SK-N-SH (cell line): ENCODE data around the gene SLC2A10. TPM values are rescaled to one million over a fixed set of nuclear protein-coding genes. Genes with fewer than 3 reads are reported as not detected.
"Not testable (repeated sequence)": the region's sequence is repeated elsewhere in the genome, so short reads cannot be mapped to it uniquely, and the experiment has no call there.

Experiments
- CTCF ChIA-PET: fragments of 300-600, 350-600 bp; formaldehyde crosslinking; extraction: SDS; loops from one replicate; lab custom pipeline; 2021; lab: Yijun Ruan, JAX
- POLR2A ChIA-PET: fragments of 350-600 bp; sonication (Branson Sonifier 250); formaldehyde crosslinking; extraction: SDS; loops from one replicate; lab custom pipeline; 2020; ENCODE audit warnings: antibody characterized with exemption, inconsistent platforms; lab: Yijun Ruan, JAX
- DNase-seq: peaks from one replicate; pipeline ENCODE4 v3.0.0; 2012
- H2AFZ ChIP-seq: fragments of 200-600 bp; sonication (generic); 2 replicates; pipeline ENCODE4 v1.8.1; 2016; ENCODE audit warnings: antibody characterized with exemption, mild to moderate bottlenecking, low read depth
- H3F3A ChIP-seq: fragments of 200-600 bp; sonication (generic); replicated peaks from 2 replicates; pipeline ENCODE3; 2016; ENCODE audit warnings: antibody characterized with exemption, mild to moderate bottlenecking; ENCODE audit not compliant: insufficient read depth
- H3K27ac ChIP-seq, 2 experiments: fragments of 200-500 bp in 1 of 2; fragments of 200-600 bp in 1 of 2; sonication (Bioruptor generic) in 1 of 2; sonication (generic), shearing (Covaris generic) in 1 of 2; 2 replicates each; pipeline versions ENCODE4 v1.5.1 to v1.6.1; 2014 to 2016; ENCODE audit warnings: low read depth in 2 of 2, inconsistent platforms in 1 of 2, low read length in 1 of 2, mild to moderate bottlenecking in 1 of 2, mixed read lengths in 1 of 2
- H3K27me3 ChIP-seq: fragments of 200-600 bp; sonication (generic), shearing (Covaris generic); 2 replicates; pipeline ENCODE4 v1.6.1; 2016; ENCODE audit warnings: mixed run types; ENCODE audit not compliant: insufficient read depth
- H3K36me3 ChIP-seq, 2 experiments: fragments of 200-500 bp in 1 of 2; fragments of 200-600 bp in 1 of 2; sonication (Bioruptor generic) in 1 of 2; sonication (generic) in 1 of 2; replicated peaks in 1 of 2; 2 replicates each; pipeline versions ENCODE3 to v1.5.1; 2014 to 2016; ENCODE audit warnings: low read length in 1 of 2, mild to moderate bottlenecking in 1 of 2; ENCODE audit not compliant: insufficient read depth in 2 of 2, control insufficient read depth in 1 of 2
- H3K4me1 ChIP-seq, 2 experiments: fragments of 200-500 bp in 1 of 2; fragments of 200-600 bp in 1 of 2; sonication (Bioruptor generic) in 1 of 2; sonication (generic), shearing (Covaris generic) in 1 of 2; 2 replicates each; pipeline versions ENCODE4 v1.5.1 to v1.6.1; 2014 to 2016; ENCODE audit warnings: low read depth in 1 of 2, low read length in 1 of 2, mixed run types in 1 of 2; ENCODE audit not compliant: insufficient read depth in 2 of 2, control insufficient read depth in 1 of 2
- H3K4me2 ChIP-seq: fragments of 200-600 bp; sonication (generic), shearing (Covaris generic); 2 replicates; pipeline ENCODE4 v1.6.1; 2017; ENCODE audit warnings: mixed run types
- H3K4me3 ChIP-seq, 2 experiments: fragments of 200-500 bp in 1 of 2; fragments of 200-600 bp in 1 of 2; sonication (Bioruptor generic) in 1 of 2; sonication (generic), shearing (Covaris generic) in 1 of 2; 2 replicates each; pipeline versions ENCODE4 v1.5.1 to v1.8.1; 2014 to 2016; ENCODE audit warnings: low read depth in 2 of 2, inconsistent platforms in 1 of 2, low read length in 1 of 2, mild to moderate bottlenecking in 1 of 2, mixed read lengths in 1 of 2, moderate library complexity in 1 of 2
- H3K79me2 ChIP-seq: fragments of 200-600 bp; sonication (generic); 2 replicates; pipeline ENCODE4 v1.8.1; 2017; ENCODE audit warnings: mild to moderate bottlenecking; ENCODE audit not compliant: insufficient read depth
- H3K9ac ChIP-seq: fragments of 200-600 bp; sonication (generic); 2 replicates; pipeline ENCODE4 v1.6.1; 2017; ENCODE audit warnings: mixed run types
- H3K9me2 ChIP-seq: fragments of 200-600 bp; sonication (generic); 2 replicates; pipeline ENCODE4 v1.6.1; 2017; ENCODE audit warnings: mixed run types
- H3K9me3 ChIP-seq: fragments of 200-600 bp; sonication (generic); 2 replicates; pipeline ENCODE4 v1.6.1; 2017; ENCODE audit warnings: mixed run types, mild to moderate bottlenecking, moderate library complexity
- H4K20me1 ChIP-seq: fragments of 200-600 bp; sonication (generic); 2 replicates; pipeline ENCODE4 v1.6.1; 2017; ENCODE audit warnings: mild to moderate bottlenecking, mixed run types; ENCODE audit not compliant: insufficient read depth
- GABPA ChIP-seq: IDR thresholded peaks from 2 replicates; pipeline ENCODE4 v1.4.0; 2012; ENCODE audit warnings: low read depth, mild to moderate bottlenecking
- JUND ChIP-seq: IDR thresholded peaks from 2 replicates; pipeline ENCODE4 v1.4.0; 2012
- MEF2A ChIP-seq: IDR thresholded peaks from 2 replicates; pipeline ENCODE4 v1.4.0; 2012; ENCODE audit warnings: low read depth, borderline replicate concordance
- NRF1 ChIP-seq: IDR thresholded peaks from 2 replicates; pipeline ENCODE4 v1.6.1; 2012; ENCODE audit warnings: low read depth, mild to moderate bottlenecking, low read length
- PBX3 ChIP-seq: IDR thresholded peaks from 2 replicates; pipeline ENCODE4; 2012
- RCOR1 ChIP-seq: fragments of 150-350 bp; IDR thresholded peaks from 2 replicates; pipeline ENCODE4 v1.6.1; 2017; ENCODE audit warnings: antibody characterized with exemption, low read length
- REST ChIP-seq: IDR thresholded peaks from 2 replicates; pipeline ENCODE4 v1.6.1; 2012; ENCODE audit warnings: mild to moderate bottlenecking, low read depth, low read length, moderate library complexity
- YY1 ChIP-seq: IDR thresholded peaks from 2 replicates; pipeline ENCODE4 v1.4.0; 2012; ENCODE audit warnings: low read depth, mild to moderate bottlenecking
- WGBS: methylation state at CpG from one replicate; pipeline ENCODE4 v1.1.6; 2017; ENCODE audit warnings: low lambda C conversion rate; 5-methylcytosine and 5-hydroxymethylcytosine counted together
- polyA plus RNA-seq, 3 experiments: library from polyadenylated mRNA; depleted of rRNA; stranded (reverse); fragments of >200 nt; gene quantifications; 2 replicates each; pipeline ENCODE4 v1.2.3, GENCODE V29; 2012

Gene SLC2A10
- polyA plus RNA-seq, 1 of the 3 experiments (the other 2 are of a cell fraction): 12.6 TPM

DNA sequence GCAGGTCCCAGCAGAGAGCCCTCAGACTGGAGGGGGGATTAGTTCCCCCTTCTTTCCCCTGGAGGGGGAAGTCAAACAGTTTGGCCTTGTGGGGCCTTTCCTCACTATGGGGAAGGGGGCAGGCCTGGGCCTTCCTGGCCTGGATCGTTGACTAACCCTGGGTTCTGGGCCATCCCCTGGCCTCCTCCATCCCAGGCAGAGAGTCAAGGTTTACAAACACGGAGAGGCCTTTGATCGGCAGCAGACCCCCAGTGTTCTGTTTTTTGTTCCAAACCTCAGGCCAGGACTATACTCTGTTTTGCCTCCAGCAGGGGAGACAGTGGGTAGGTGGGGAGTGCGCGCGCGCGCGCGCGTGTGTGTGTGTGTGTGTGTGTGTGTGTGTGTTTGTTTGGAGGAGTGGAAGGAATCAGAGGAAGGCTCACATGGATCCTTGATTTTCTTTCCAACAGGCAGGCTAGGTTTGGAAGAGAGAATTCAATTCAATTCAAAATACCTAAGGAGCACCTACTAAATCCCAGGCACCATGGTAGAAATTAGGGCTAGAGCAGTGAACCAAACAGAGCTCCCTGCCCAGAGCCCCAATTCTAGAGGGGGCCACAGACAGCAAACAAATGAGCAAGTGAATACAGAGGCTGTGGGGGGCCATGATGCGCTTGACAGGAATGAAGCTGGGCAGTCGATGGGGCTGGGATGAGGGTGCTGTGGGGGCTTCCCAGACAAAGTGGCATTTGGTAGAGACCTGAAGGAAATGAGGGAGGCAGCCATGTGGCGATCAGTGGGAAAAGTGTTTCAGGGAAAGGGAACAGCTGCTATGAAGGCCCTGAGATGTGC is 35.0 kb upstream of the SLC2A10 start:
- H3K4me1 ChIP-seq: no peaks in the 10 kb centered on the region
- H3K4me3 ChIP-seq: no peak overlapping the region
- TF ChIP-seq JUND: no peak
- TF ChIP-seq YY1: no peak
- no peak for TF ChIP-seq RCOR1
- no peak for TF ChIP-seq MEF2A
- no peak for TF ChIP-seq GABPA
- H3K9me2 ChIP-seq: no peaks in the 10 kb centered on the region
- no peaks in the 10 kb centered on the region for H3K9me3 ChIP-seq
- H3K27me3 ChIP-seq: no peaks in the 10 kb centered on the region
- no peak for DNase-seq
- H3K9ac ChIP-seq: no peak overlapping the region
- CTCF ChIA-PET: interaction anchor here (0.8 kb wide), 1 partner anchor 153 kb away, joined by 3 read pairs; no protein-coding TSS in a partner anchor
- no peak overlapping the region for H3K4me2 ChIP-seq
- whole genome bisulfite sequencing: 67% methylated on average over 14 of the region's 14 CpGs
- no peak overlapping the region for H2AFZ ChIP-seq
- no peaks in the 10 kb centered on the region for H3K36me3 ChIP-seq
- no peaks in the 10 kb centered on the region for H3K79me2 ChIP-seq
- POLR2A ChIA-PET: no interaction called here
- H3F3A ChIP-seq: no peaks in the 10 kb centered on the region
- H3K27ac ChIP-seq: no peak overlapping the region
- no peaks in the 10 kb centered on the region for H4K20me1 ChIP-seq

GRCh38 chr20:46676649-46677316 is 32.7 kb upstream of the SLC2A10 start:
- WGBS: 83% methylated on average over 10 of the region's 14 CpGs
- 0 out of 2 replicates have a peak, but pooled peaks cover 15% of the 10 kb centered on the region for H4K20me1 ChIP-seq
- H3K9me3 ChIP-seq, H3K4me1 ChIP-seq, H3K27me3 ChIP-seq, H3K4me2 ChIP-seq, H3K9ac ChIP-seq, H3K9me2 ChIP-seq, H3K27ac ChIP-seq, POLR2A ChIA-PET, DNase-seq, H3F3A ChIP-seq, H3K79me2 ChIP-seq, H3K36me3 ChIP-seq, H2AFZ ChIP-seq, H3K4me3 ChIP-seq: not testable (repeated sequence)
- CTCF ChIA-PET: interaction anchor here (1.0 to 1.7 kb wide), 2 partner anchors 12 to 156 kb away, joined by 4 read pairs; no protein-coding TSS in a partner anchor

GRCh38 chr20:46677608-46678007 is 31.8 kb upstream of the SLC2A10 start:
- CTCF ChIA-PET: interaction anchor here (1.0 to 1.7 kb wide), 2 partner anchors 11 to 157 kb away, joined by 4 read pairs; no protein-coding TSS in a partner anchor
- H3K79me2 ChIP-seq: peaks cover 5% of the 10 kb centered on the region; the same call in 1 of the 2 replicates
- no peak overlapping the region for H3K9ac ChIP-seq
- WGBS: 79% methylated on average over 5 of the region's 5 CpGs
- H3F3A ChIP-seq: no peaks in the 10 kb centered on the region
- no peak for TF ChIP-seq NRF1
- TF ChIP-seq REST: no peak
- TF ChIP-seq PBX3: no peak
- TF ChIP-seq, all 33 proteins: peak for 0
- no peaks in the 10 kb centered on the region for H3K27me3 ChIP-seq
- POLR2A ChIA-PET: no interaction called here
- H3K4me1 ChIP-seq: no peaks in the 10 kb centered on the region
- DNase-seq: no peak
- no peaks in the 10 kb centered on the region for H3K9me2 ChIP-seq
- H3K9me3 ChIP-seq: no peaks in the 10 kb centered on the region
- H3K4me2 ChIP-seq: no peak overlapping the region
- no peak overlapping the region for H2AFZ ChIP-seq
- H3K4me3 ChIP-seq: no peak overlapping the region
- 0 out of 2 replicates have a peak, but pooled peaks cover 18% of the 10 kb centered on the region for H4K20me1 ChIP-seq
- H3K27ac ChIP-seq: no peak overlapping the region
- H3K36me3 ChIP-seq: peaks cover 0 to 6% of the 10 kb centered on the region in 2 experiments
